SK-N-MC (cell line): ENCODE data around the gene MRPL51.
"Not testable (repeated sequence)": the region's sequence is repeated elsewhere in the genome, so short reads cannot be mapped to it uniquely, and the experiment has no call there.

Experiments used
- DNase-seq: peaks from one replicate; pipeline ENCODE4 v3.0.0-alpha.2; 2011; ENCODE audit warnings: low read depth, low spot score
- H3K27ac ChIP-seq: fragments of 200-600 bp; sonication (generic); 2 replicates; pipeline ENCODE4 v1.5.1; 2016; ENCODE audit warnings: mixed run types
- H3K36me3 ChIP-seq: fragments of 200-600 bp; sonication (generic); 2 replicates; pipeline ENCODE4 v1.6.1; 2017; ENCODE audit warnings: antibody characterized with exemption, low read length, mixed read lengths; ENCODE audit not compliant: insufficient read depth
- H3K4me3 ChIP-seq: fragments of 200-600 bp; sonication (generic); 2 replicates; pipeline ENCODE4 v1.5.1; 2016
- H3K9ac ChIP-seq: fragments of 200-600 bp; sonication (generic); 2 replicates; pipeline ENCODE4 v1.8.0; 2017; ENCODE audit warnings: mixed run types, mixed read lengths; ENCODE audit not compliant: insufficient read length
- H3K9me3 ChIP-seq: fragments of 200-600 bp; sonication (generic); 2 replicates; pipeline ENCODE4 v1.6.1; 2017; ENCODE audit warnings: low read depth, mild to moderate bottlenecking, antibody characterized with exemption, low read length, moderate library complexity, mixed read lengths
- EZH2 ChIP-seq: fragments of 200-600 bp; sonication (generic); IDR thresholded peaks from one replicate; pipeline ENCODE4 v1.6.1; 2017; ENCODE audit warnings: antibody characterized with exemption
- FOXP2 ChIP-seq: optimal IDR thresholded peaks from 2 replicates; pipeline ENCODE3; 2011; ENCODE audit warnings: mild to moderate bottlenecking, moderate library complexity; ENCODE audit not compliant: insufficient read depth; ENCODE audit errors: extremely low read length, control extremely low read depth
- POLR2AphosphoS5 ChIP-seq: IDR thresholded peaks from 2 replicates; pipeline ENCODE4 v1.6.1; 2012; ENCODE audit warnings: mild to moderate bottlenecking, low read depth, low read length, borderline replicate concordance

The MRPL51 gene

DNA sequence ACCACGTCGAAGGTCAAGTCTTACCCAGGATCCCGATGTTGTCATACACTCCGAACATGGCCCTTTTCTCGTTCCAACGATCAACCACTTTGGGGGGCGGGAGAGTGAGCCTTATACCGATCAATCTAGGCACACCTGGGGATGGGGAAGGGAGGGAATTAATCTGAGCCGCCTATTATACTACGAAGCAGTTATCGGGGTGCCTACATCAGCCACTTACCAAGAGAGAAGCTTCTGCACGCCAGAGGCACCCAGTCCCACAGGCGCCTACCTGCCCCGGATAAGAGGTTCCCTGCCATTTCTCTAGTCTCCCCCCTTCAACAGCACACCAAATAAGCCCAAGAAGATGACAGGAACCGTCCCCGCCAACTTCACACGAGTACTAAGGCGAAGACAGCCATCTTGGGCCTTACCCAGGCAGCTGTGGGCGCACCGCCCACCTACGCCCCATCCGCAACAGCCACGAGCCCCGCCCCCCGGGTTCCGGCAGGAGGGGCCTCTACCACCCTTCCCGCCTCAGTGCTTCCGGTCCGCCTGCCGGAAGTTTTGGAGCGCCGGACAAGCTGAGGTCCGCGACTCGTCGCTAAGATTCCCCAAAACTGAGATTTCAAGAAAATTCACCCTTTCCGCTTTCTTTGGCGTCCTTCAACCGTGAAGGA lies at the start of gene MRPL51:
Gene MRPL51 (minus strand): TSS at position 425 of the 659 bp plus-strand sequence. CDS start 126 bp downstream, at position 299.
- H3K9me3 ChIP-seq: no peaks in the 10 kb centered on the region
- peak within 1 kb of the TSS; percentile 99 for H3K9ac ChIP-seq
- TF ChIP-seq FOXP2 (no peak), POLR2AphosphoS5 (peak; percentile 93), EZH2 (no peak)
- peaks cover 35% of the 10 kb centered on the region for H3K36me3 ChIP-seq
- peak within 1 kb of the TSS; percentile 98 for H3K4me3 ChIP-seq
- H3K27ac ChIP-seq: peak within 1 kb of the TSS; percentile 99
- DNase-seq: peak; percentile 10

GRCh38 chr12:6542209-6543009 lies 49.3 kb upstream of the MRPL51 start:
- Histone ChIP-seq H3K9ac (no peak overlapping the region), H3K9me3 (no peaks in the 10 kb centered on the region), H3K27ac (peak overlapping the region; percentile 14; the same call in 1 of the 2 replicates), H3K36me3 (peaks cover 14% of the 10 kb centered on the region), H3K4me3 (no peak overlapping the region)
- DNase-seq: no peak
- TF ChIP-seq FOXP2 (no peak), EZH2 (no peak), POLR2AphosphoS5 (no peak)

GRCh38 chr12:6541371-6542165 lies 48.5 kb upstream of the MRPL51 start:
- no peak for DNase-seq
- Histone ChIP-seq H3K27ac (peak overlapping the region; percentile 40; the same call in 1 of the 2 replicates), H3K9me3 (no peaks in the 10 kb centered on the region), H3K36me3 (peaks cover 22% of the 10 kb centered on the region), H3K9ac (no peak overlapping the region), H3K4me3 (no peak overlapping the region)
- TF ChIP-seq FOXP2 (no peak), EZH2 (no peak), POLR2AphosphoS5 (no peak)

DNA sequence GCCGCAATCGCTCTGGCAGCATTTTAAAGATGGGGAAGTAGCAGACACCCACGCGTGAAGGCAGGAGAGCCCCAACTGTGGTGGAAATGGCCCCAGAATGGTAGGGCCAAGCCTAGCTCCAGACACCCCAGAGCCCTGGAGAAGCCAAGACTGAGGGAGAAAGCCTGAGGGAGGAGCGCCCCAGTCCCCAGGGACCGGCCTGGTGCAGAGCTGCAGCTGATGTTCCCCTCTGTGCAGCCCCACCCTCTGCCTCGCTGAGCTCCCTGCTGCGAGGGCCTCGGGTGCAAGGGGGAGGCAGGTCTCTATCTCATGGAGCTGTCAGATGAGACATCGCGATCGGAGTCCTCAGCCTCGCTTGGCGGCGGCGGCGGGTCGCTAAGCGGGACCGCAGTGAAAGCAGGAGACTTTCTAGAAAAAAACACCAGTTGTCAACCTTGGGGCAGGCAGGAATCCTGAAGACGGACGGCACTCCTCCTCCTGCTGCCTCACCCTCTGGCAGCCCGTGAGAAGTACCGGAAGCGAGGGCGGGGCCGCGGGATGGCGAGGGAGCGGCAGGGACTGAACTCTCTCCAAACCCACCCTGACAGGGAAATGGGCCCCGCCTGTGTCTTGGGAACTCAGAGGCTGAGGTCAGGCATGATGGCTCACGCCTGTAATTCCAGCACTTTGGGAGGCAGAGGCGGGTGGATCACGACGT lies 47.3 kb upstream of the MRPL51 start:
- DNase-seq: no peak
- no peak for TF ChIP-seq EZH2
- TF ChIP-seq FOXP2: no peak
- no peak; the same call in 1 of the 2 replicates for TF ChIP-seq POLR2AphosphoS5
- Histone ChIP-seq H3K36me3 (peaks cover 35% of the 10 kb centered on the region), H3K27ac (peak overlapping the region; percentile 40; the same call in 1 of the 2 replicates), H3K9ac (no peak overlapping the region), H3K4me3 (peak overlapping the region; percentile 76), H3K9me3 (no peaks in the 10 kb centered on the region)

DNA sequence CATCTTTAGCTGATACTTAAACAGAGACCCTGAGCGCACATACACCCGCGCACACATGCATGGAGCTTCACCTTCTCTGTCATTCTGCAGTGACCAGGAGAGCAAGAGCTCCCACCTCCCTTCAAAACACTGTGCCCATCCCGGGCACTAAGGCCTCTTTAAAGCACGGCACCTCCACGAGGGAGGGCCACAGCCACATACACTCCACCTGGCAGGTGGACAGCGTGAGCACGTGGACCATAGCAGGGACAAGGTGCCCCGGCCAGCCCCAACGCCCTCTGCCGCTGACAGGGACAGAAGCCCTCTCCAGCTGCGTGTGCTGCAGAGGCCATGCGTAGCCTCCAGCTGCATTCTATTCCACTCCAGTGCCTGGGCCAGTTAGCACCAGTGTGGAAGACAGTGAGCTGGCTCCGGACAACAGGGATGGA lies 46.7 kb upstream of the MRPL51 start:
- H3K9me3 ChIP-seq: no peaks in the 10 kb centered on the region
- DNase-seq: no peak
- peak overlapping the region; percentile 76 for H3K4me3 ChIP-seq
- H3K9ac ChIP-seq: no peak overlapping the region
- peak overlapping the region; percentile 44; the same call in 1 of the 2 replicates for H3K27ac ChIP-seq
- TF ChIP-seq EZH2 (no peak), POLR2AphosphoS5 (no peak), FOXP2 (no peak)
- H3K36me3 ChIP-seq: peaks cover 41% of the 10 kb centered on the region

GRCh38 chr12:6539314-6539682 lies 46.2 kb upstream of the MRPL51 start:
- no peak for DNase-seq
- H3K9me3 ChIP-seq: no peaks in the 10 kb centered on the region
- H3K27ac ChIP-seq: peak overlapping the region; percentile 44; the same call in 1 of the 2 replicates
- H3K4me3 ChIP-seq: no peak overlapping the region
- TF ChIP-seq POLR2AphosphoS5: no peak; the same call in 1 of the 2 replicates
- no peak for TF ChIP-seq FOXP2
- no peak for TF ChIP-seq EZH2
- no peak overlapping the region for H3K9ac ChIP-seq
- H3K36me3 ChIP-seq: peaks cover 41% of the 10 kb centered on the region

DNA sequence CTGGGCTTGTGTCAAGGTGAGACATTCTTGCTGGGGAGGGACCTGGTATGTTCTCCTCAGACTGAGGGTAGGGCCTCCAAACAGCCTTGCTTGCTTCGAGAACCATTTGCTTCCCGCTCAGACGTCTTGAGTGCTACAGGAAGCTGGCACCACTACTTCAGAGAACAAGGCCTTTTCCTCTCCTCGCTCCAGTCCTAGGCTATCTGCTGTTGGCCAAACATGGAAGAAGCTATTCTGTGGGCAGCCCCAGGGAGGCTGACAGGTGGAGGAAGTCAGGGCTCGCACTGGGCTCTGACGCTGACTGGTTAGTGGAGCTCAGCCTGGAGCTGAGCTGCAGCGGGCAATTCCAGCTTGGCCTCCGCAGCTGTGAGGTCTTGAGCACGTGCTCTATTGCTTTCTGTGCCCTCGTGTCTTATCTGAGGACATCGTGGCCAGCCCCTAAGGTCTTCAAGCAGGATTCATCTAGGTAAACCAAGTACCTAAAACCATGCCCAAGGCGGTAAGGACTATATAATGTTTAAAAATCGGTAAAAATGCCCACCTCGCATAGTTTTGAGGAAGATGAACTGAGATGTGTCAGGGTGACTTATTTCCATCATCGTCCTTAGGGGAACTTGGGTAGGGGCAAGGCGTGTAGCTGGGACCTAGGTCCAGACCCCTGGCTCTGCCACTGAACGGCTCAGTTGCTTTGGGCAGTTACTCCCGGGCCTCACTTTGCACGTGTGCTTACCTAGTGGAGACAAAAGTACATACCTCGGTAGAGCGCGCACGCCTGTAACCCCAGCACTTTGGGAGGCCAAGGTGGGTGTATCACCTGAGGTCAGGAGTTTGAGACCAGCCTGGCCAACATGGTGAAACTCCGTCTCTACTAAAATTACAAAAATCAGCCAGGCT lies 45.6 kb upstream of the MRPL51 start:
- Histone ChIP-seq H3K4me3 (no peak overlapping the region), H3K9ac (no peak overlapping the region), H3K36me3 (peaks cover 41% of the 10 kb centered on the region), H3K27ac (peak overlapping the region; percentile 60), H3K9me3 (no peaks in the 10 kb centered on the region)
- TF ChIP-seq POLR2AphosphoS5: peak; percentile 79
- no peak for TF ChIP-seq FOXP2
- no peak for DNase-seq

GRCh38 chr12:6537580-6538419 lies 44.7 kb upstream of the MRPL51 start:
- peak overlapping the region; percentile 60; the same call in 1 of the 2 replicates for H3K27ac ChIP-seq
- not testable (repeated sequence) for H3K9ac ChIP-seq, H3K9me3 ChIP-seq, H3K4me3 ChIP-seq
- peaks cover 41% of the 10 kb centered on the region for H3K36me3 ChIP-seq
- peak; percentile 70 for DNase-seq
